Esophagus (tissue), 2 donors: ENCODE data around the gene TMEM271. TPM values are rescaled to one million over a fixed set of nuclear protein-coding genes. Genes with fewer than 3 reads are reported as not detected.

Experiments used
- H3K27ac ChIP-seq, 2 donors: one replicate each; pipeline ENCODE4 v1.5.1; 2013; ENCODE audit warnings: low read depth in 2 of 2, mild to moderate bottlenecking in 2 of 2, inconsistent platforms in 1 of 2, low read length in 1 of 2, moderate library complexity in 1 of 2
- H3K27me3 ChIP-seq, 2 donors: one replicate each; pipeline ENCODE4 v1.6.1; 2013; ENCODE audit warnings: low read length in 2 of 2, control low read depth in 1 of 2, mild to moderate bottlenecking in 1 of 2; ENCODE audit not compliant: insufficient read depth in 2 of 2, control insufficient read depth in 1 of 2
- H3K36me3 ChIP-seq, 2 donors: one replicate each; pipeline ENCODE4 v1.6.1; 2013; ENCODE audit warnings: low read length in 1 of 2; ENCODE audit not compliant: control insufficient read depth in 2 of 2, insufficient read depth in 2 of 2
- H3K4me1 ChIP-seq, 2 donors: one replicate each; pipeline ENCODE4 v1.6.1; 2013; ENCODE audit warnings: low read length in 1 of 2; ENCODE audit not compliant: control insufficient read depth in 2 of 2, insufficient read depth in 2 of 2
- H3K4me3 ChIP-seq, 2 donors: one replicate each; pipeline ENCODE4 v1.5.1; 2013; ENCODE audit warnings: low read length in 2 of 2, mild to moderate bottlenecking in 2 of 2, low read depth in 1 of 2, moderate library complexity in 1 of 2
- H3K9me3 ChIP-seq, 2 donors: one replicate each; pipeline ENCODE4 v1.6.1; 2013; ENCODE audit warnings: mild to moderate bottlenecking in 2 of 2, low read depth in 1 of 2, low read length in 1 of 2, moderate library complexity in 1 of 2; ENCODE audit not compliant: control insufficient read depth in 2 of 2, insufficient read depth in 1 of 2
- WGBS, 2 donors: extraction: QIAGEN DNeasy Blood & Tissue Kit; methylation state at CpG; one replicate each; pipeline ENCODE4 v1.1.7; 2013; 5-methylcytosine and 5-hydroxymethylcytosine counted together
- polyA plus RNA-seq, 2 donors: library from polyadenylated mRNA; stranded (reverse); fragments of 200-250 nt; gene quantifications; one replicate each; pipeline ENCODE4 v1.2.3, GENCODE V29; 2013
- donor health status: healthy with polysubstance abuse.
- donor health status: Bipolar disorder and iron deficiency.

Gene TMEM271
- polyA plus RNA-seq, 2 donors = 0.08 TPM

DNA sequence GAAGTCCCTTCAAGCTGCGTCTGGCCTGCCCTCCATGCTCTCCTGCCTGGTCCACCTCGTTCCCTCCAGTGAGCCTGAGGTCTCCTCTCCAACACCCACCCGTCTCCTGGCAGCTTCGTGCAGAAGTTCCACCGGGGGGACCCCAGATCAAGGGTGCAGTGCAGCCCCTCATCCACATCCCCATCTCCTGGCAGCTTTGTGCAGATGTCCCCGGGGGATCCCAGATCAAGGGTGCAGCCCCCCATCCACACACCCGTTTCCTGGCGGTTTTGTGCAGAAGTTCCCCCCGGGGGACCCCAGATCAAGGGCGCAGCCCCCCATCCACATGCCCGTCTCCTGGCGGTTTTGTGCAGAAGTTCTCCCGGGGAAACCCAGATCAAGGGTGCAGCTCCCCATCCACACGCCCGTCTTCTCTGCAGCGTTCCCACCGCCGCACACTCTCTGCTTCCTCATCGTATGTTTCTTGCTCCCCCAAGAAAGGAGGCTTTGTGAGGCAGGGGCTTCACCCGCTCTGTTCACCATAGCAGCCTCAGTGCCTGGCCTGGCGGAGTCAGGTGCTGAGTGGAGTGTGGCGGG is 41.4 kb downstream of the TMEM271 start:
- H3K4me1 ChIP-seq = no peaks in the 10 kb centered on the region
- no peak overlapping the region for H3K4me3 ChIP-seq
- H3K27me3 ChIP-seq = no peaks in the 10 kb centered on the region
- H3K36me3 ChIP-seq = peaks cover 13 to 54% of the 10 kb centered on the region in 2 donors
- WGBS, 2 donors = 93 to 97% methylated on average over 22 of the region's 22 CpGs
- H3K27ac ChIP-seq = no peak overlapping the region
- peaks cover 0 to 3% of the 10 kb centered on the region in 2 donors for H3K9me3 ChIP-seq

DNA sequence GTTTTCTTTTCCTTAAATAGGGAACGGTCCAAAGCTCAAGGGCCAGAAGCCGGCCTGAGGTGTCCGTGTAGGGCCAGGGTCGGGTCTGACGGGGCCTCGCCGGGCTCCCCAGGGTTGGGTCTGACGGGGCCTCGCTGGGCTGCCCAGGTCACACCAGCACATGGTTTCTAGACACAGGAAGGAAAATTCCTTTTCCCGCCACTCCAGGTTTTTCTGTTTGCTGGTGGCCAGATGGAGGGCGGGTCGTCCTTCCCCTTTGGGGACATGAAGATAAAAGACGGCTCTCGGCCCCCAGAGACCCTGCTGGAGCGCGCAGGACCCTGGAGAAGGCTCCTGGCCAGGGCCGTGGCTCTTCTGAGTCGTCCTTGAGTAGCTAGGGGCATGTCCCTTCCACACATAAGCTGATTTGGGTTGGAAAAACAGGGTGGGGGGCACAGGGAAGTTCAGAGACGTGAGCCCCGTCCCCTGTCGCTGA is 42.0 kb downstream of the TMEM271 start:
- Histone ChIP-seq H3K27me3 (no peaks in the 10 kb centered on the region), H3K4me1 (no peaks in the 10 kb centered on the region), H3K9me3 (peaks cover 0 to 3% of the 10 kb centered on the region in 2 donors), H3K36me3 (peaks cover 13 to 55% of the 10 kb centered on the region in 2 donors), H3K27ac (no peak overlapping the region), H3K4me3 (no peak overlapping the region)
- 94 to 96% methylated on average over 21 of the region's 21 CpGs for WGBS, 2 donors

DNA sequence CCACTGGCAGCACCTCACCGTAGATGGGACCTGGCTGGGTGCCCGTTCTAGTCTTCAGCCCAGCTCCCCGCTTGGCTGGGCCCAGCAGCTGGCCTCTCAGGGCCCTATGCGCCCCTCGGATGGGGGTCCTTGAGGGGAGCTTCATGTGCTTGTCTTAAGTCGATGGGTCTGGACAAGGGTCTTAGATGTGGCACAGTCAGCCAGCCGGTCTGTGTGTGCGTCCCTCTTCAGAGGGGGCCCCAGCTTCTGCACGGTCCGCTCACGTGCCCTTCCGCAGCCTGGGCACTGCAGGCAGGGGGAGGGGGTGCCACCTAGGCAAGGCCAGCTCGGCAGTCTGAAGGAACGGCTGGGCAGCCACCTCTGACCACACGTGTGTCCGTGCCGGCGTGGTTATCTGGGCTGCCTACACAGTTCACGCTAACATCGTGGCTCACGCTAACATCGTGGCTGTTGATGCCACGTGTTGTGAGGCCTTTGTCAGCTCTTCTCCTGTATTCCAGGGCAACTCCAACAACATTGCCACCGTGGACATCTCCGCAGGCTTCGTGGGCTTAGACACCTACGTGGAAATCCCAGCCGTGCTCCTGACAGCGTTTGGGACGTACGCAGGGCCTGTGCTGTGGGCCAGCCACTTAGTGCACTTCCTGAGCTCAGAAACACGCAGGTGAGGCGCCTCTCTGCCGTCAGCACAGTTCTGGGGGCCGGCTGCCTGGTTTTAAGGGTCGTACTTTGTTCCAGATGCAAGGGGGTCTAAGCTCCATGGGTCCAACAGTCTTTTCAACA is 42.6 kb downstream of the TMEM271 start:
- peaks cover 9 to 59% of the 10 kb centered on the region in 2 donors for H3K36me3 ChIP-seq

GRCh38 chr4:532588-533317 is 43.3 kb downstream of the TMEM271 start:
- Histone ChIP-seq H3K36me3 (peaks cover 9 to 59% of the 10 kb centered on the region in 2 donors), H3K4me3 (no peak overlapping the region), H3K4me1 (no peaks in the 10 kb centered on the region), H3K27ac (no peak overlapping the region), H3K27me3 (no peaks in the 10 kb centered on the region), H3K9me3 (peaks cover 0 to 3% of the 10 kb centered on the region in 2 donors)
- WGBS, 2 donors = 98 to 99% methylated on average over 10 of the region's 10 CpGs

More for the DNA sequence above, 42.6 kb downstream of the TMEM271 start:
- Histone ChIP-seq H3K27ac (no peak overlapping the region), H3K9me3 (peaks cover 0 to 3% of the 10 kb centered on the region in 2 donors), H3K4me3 (no peak overlapping the region), H3K27me3 (no peaks in the 10 kb centered on the region), H3K4me1 (no peaks in the 10 kb centered on the region)
- 95 to 96% methylated on average over 36 of the region's 36 CpGs for WGBS, 2 donors

DNA sequence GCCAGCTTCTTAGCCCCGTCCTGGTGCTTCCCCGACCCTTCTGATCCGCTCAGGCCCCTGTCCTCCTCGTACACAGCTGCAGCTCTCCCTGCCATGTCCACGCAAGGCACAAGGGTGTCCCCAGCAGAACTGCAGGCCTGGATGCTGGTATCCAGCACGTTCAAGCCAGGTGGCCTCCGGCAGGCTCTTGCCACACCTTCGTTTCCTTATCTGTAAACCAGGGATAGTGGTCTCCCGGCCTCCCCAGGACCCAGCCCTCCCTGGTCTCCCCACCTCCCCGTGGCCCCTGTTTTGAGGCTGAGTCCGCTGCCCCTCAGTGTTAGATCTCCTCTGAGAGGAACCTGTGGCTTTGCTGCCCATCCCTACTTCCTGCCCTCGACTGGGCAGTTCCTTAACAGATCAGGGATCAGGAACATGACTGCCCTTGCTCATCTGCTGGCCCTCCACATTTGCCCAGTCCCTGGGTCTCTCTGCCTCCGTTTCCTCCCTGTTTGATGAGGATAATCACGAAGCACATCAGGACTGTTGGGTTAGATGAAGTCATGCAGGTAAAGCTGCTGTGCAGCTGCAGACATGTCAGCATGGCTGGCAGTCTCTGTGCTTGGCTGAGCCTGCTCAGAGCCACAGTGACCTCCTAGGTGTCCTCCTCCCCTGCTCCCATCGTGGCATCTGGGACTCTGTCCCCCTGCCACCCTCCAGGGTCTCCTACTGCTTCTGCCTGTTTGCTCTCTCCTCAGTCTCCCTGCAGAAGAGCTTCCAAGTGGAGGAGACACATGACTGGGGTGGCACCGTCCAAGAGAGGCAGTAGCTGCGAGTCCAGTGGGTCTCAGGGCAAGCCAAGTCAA is 44.2 kb downstream of the TMEM271 start:
- Histone ChIP-seq H3K4me3 (no peak overlapping the region), H3K36me3 (peaks cover 11 to 58% of the 10 kb centered on the region in 2 donors), H3K27ac (no peak overlapping the region), H3K27me3 (no peaks in the 10 kb centered on the region), H3K9me3 (peaks cover 0 to 3% of the 10 kb centered on the region in 2 donors), H3K4me1 (no peaks in the 10 kb centered on the region)
- WGBS, 2 donors = 95 to 97% methylated on average over 16 to 17 of the region's 17 CpGs

- WGBS, 2 donors = 93% methylated on average over 11 of the region's 11 CpGs
- no peaks in the 10 kb centered on the region for H3K27me3 ChIP-seq
- no peaks in the 10 kb centered on the region for H3K9me3 ChIP-seq
- H3K36me3 ChIP-seq = peaks cover 13 to 56% of the 10 kb centered on the region in 2 donors
- H3K27ac ChIP-seq = no peak overlapping the region
- no peak overlapping the region for H3K4me3 ChIP-seq
- H3K4me1 ChIP-seq = no peaks in the 10 kb centered on the region
Measured at GRCh38 chr4:531076-531475, 45.0 kb downstream of the TMEM271 start.

DNA sequence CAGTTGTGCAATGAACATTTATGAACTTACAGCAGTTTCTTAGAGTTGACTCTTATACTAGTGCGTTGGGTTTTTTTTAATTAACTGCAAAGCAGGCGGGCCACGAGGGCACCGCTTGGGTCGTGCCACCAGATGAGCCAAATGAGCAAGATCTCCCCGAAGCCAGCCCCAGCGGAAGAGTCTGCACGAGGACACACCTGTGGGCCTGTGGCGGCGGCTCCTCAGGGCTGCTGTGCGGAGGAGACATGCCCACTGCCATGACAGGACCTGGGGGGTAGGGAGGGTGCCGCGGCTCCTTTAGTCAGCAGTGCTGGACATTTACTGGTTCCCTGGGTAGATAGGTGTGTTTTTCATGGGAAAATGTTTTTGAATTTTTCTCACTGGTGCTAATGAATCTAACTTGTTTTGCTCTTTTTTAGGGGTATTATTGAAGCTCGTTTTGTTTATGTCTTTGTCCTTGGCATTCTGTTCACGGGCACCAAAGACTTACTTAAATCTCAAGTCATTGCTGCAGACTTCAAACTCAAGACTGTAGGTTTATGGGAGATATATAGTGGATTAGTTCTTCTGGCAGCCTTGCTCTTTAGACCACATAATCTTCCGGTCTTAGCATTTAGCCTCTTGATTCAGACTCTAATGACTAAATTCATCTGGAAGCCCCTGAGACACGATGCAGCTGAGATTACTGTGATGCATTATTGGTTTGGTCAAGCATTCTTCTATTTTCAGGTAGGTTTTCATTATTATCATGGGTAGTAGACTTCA is 45.9 kb downstream of the TMEM271 start:
- H3K9me3 ChIP-seq = no peaks in the 10 kb centered on the region
- 88 to 89% methylated on average over 17 of the region's 17 CpGs for WGBS, 2 donors
- no peaks in the 10 kb centered on the region for H3K27me3 ChIP-seq
- H3K4me1 ChIP-seq = no peaks in the 10 kb centered on the region
- H3K4me3 ChIP-seq = no peak overlapping the region
- H3K36me3 ChIP-seq = peaks cover 8 to 55% of the 10 kb centered on the region in 2 donors
- no peak overlapping the region for H3K27ac ChIP-seq

- H3K9me3 ChIP-seq = no peaks in the 10 kb centered on the region
- no peaks in the 10 kb centered on the region for H3K4me1 ChIP-seq
- peaks cover 7 to 53% of the 10 kb centered on the region in 2 donors for H3K36me3 ChIP-seq
- no peak overlapping the region for H3K27ac ChIP-seq
- H3K27me3 ChIP-seq = no peaks in the 10 kb centered on the region
- 96 to 98% methylated on average over 8 of the region's 8 CpGs for WGBS, 2 donors
- no peak overlapping the region for H3K4me3 ChIP-seq
Measured at GRCh38 chr4:529563-529962, 46.5 kb downstream of the TMEM271 start.
